ENCODE data around the gene C17orf113.

GRCh38 chr17:42065201-42065600 is 14.8 kb upstream of the C17orf113 start:
- TF ChIP-seq CTCF (IDR thresholded peaks at IDR 0.05) (no peak), EP300 (IDR thresholded peaks at IDR 0.05; ENCODE audit: low read depth) (no peak), POLR2A (IDR thresholded peaks at IDR 0.05) (no peak), POLR2AphosphoS5 (IDR thresholded peaks at IDR 0.05) (no peak)
